Small intestine (tissue), 7 donors: ENCODE measurements around the gene SIK3. TPM values are rescaled to one million over a fixed set of nuclear protein-coding genes. Genes with fewer than 3 reads are reported as not detected.

Source experiments
- DNase-seq, 2 donors: peaks; one replicate each; pipeline versions ENCODE4 v3.0.0 to v3.0.0-alpha.2; 2013
- FAIRE-seq: peaks from 2 replicates; lab custom pipeline; 2012; peaks lifted over from hg19 to GRCh38; lab: Jason Lieb, UNC
- H3K27ac ChIP-seq, 3 donors: one replicate each; pipeline ENCODE4 v1.5.1; 2013; ENCODE audit warnings: low read length in 2 of 3, mild to moderate bottlenecking in 2 of 3, control low read depth in 1 of 3, inconsistent platforms in 1 of 3, low read depth in 1 of 3, moderate library complexity in 1 of 3
- H3K27me3 ChIP-seq, 3 donors: one replicate each; pipeline ENCODE4 v1.6.1; 2013; ENCODE audit warnings: low read length in 3 of 3, inconsistent platforms in 1 of 3; ENCODE audit not compliant: control insufficient read depth in 3 of 3, insufficient read depth in 3 of 3
- H3K36me3 ChIP-seq, 3 donors: one replicate each; pipeline ENCODE4 v1.6.1; 2013; ENCODE audit warnings: low read length in 3 of 3, inconsistent platforms in 1 of 3, low read depth in 1 of 3, mild to moderate bottlenecking in 1 of 3, moderate library complexity in 1 of 3; ENCODE audit not compliant: control insufficient read depth in 3 of 3, insufficient read depth in 2 of 3
- H3K4me1 ChIP-seq, 3 donors: one replicate each; pipeline ENCODE4 v1.6.1; 2013; ENCODE audit warnings: low read length in 2 of 3, inconsistent platforms in 1 of 3, low read depth in 1 of 3, mild to moderate bottlenecking in 1 of 3, moderate library complexity in 1 of 3; ENCODE audit not compliant: control insufficient read depth in 3 of 3, insufficient read depth in 2 of 3
- H3K4me3 ChIP-seq, 3 donors: one replicate each; pipeline ENCODE4 v1.5.1; 2013; ENCODE audit warnings: low read length in 3 of 3, control low read depth in 1 of 3, inconsistent platforms in 1 of 3, low read depth in 1 of 3, mild to moderate bottlenecking in 1 of 3, moderate library complexity in 1 of 3
- H3K9me3 ChIP-seq, 2 donors: one replicate each; pipeline ENCODE4 v1.6.1; 2013; ENCODE audit warnings: low read depth in 1 of 2, low read length in 1 of 2; ENCODE audit not compliant: control insufficient read depth in 2 of 2, insufficient read depth in 1 of 2
- WGBS, 3 donors: extraction: QIAGEN DNeasy Blood & Tissue Kit; methylation state at CpG; one replicate each; pipeline ENCODE4 v1.1.7; 2013; 5-methylcytosine and 5-hydroxymethylcytosine counted together
- polyA plus RNA-seq, 4 donors: library from polyadenylated mRNA; stranded (reverse) in 3 of 4; unstranded in 1 of 4; fragments of 200-250 nt in 3 of 4; fragments of 120-200 nt in 1 of 4; gene quantifications; one replicate each; pipeline versions ENCODE4 v1.2.1 to v1.2.3, GENCODE V29; 2013
- donor health status: healthy with polysubstance abuse.
- donor health status: control.
- donor health status: control.
- donor health status: Bipolar disorder and iron deficiency.
- donor health status: healthy.

SIK3 gene
- polyA plus RNA-seq, 4 donors, result 4.9 to 35.3 (median 9.0) TPM

DNA sequence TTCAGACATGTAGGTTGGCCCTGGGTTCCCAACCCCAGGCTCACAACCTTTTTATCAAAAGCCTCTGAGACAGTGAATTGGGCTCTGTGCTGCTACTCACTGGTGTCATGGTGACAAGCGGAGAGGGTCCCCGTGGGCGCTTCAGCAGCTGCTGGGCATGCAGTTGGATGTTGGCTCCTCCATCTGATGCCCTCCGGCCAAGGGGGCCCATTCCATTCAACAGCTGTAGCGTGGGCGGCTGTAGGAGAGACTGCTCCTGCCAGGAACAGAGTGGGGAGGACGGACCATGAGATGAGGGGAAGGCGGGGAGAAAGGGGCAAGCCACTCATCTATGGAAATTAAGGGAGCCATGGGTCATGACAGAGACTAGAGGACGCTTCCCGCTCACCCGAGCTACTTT lies 224.8 kb downstream of the SIK3 start:
- Histone ChIP-seq H3K27me3 (no peaks in the 10 kb centered on the region), H3K4me3 (no peak overlapping the region), H3K9me3 (no peaks in the 10 kb centered on the region), H3K27ac (peak overlapping the region in 1 of 3 donors; percentile 36), H3K4me1 (peaks cover 0 to 15% (median 0%) of the 10 kb centered on the region in 3 donors), H3K36me3 (peaks cover 10 to 43% (median 12%) of the 10 kb centered on the region in 3 donors)
- FAIRE-seq (no peak), DNase-seq (no peak)
- 97 to 98% (median 97%) methylated on average over 11 of the region's 11 CpGs for WGBS, 3 donors

GRCh38 chr11:116871248-116871647 lies 227.0 kb downstream of the SIK3 start:
- H3K27me3 ChIP-seq, result no peaks in the 10 kb centered on the region
- no peak overlapping the region for H3K27ac ChIP-seq
- H3K4me1 ChIP-seq, result peaks cover 0 to 22% (median 0%) of the 10 kb centered on the region in 3 donors
- 64 to 86% (median 82%) methylated on average over 3 of the region's 3 CpGs for WGBS, 3 donors
- peaks cover 13 to 48% (median 19%) of the 10 kb centered on the region in 3 donors for H3K36me3 ChIP-seq
- peaks cover 0 to 5% of the 10 kb centered on the region in 2 donors for H3K9me3 ChIP-seq
- no peak overlapping the region for H3K4me3 ChIP-seq
- FAIRE-seq, result no peak
- DNase-seq, result no peak

GRCh38 chr11:116870054-116870453 lies 228.2 kb downstream of the SIK3 start:
- Histone ChIP-seq H3K27me3 (no peaks in the 10 kb centered on the region), H3K4me1 (peaks cover 0 to 34% (median 0%) of the 10 kb centered on the region in 3 donors), H3K9me3 (peaks cover 0 to 5% of the 10 kb centered on the region in 2 donors), H3K36me3 (peaks cover 13 to 43% (median 19%) of the 10 kb centered on the region in 3 donors), H3K4me3 (no peak overlapping the region), H3K27ac (no peak overlapping the region)
- 79 to 94% (median 81%) methylated on average over 3 of the region's 3 CpGs for WGBS, 3 donors
- DNase-seq (no peak), FAIRE-seq (no peak)

- DNase-seq, result no peak
- H3K4me3 ChIP-seq, result no peak overlapping the region
- H3K36me3 ChIP-seq, result peaks cover 13 to 38% (median 19%) of the 10 kb centered on the region in 3 donors
- 85 to 97% (median 86%) methylated on average over 4 of the region's 4 CpGs for WGBS, 3 donors
- H3K27me3 ChIP-seq, result no peaks in the 10 kb centered on the region
- no peak for FAIRE-seq
- peaks cover 0 to 5% of the 10 kb centered on the region in 2 donors for H3K9me3 ChIP-seq
- peaks cover 0 to 36% (median 0%) of the 10 kb centered on the region in 3 donors for H3K4me1 ChIP-seq
- H3K27ac ChIP-seq, result no peak overlapping the region
Observed at GRCh38 chr11:116869610-116870009, 228.6 kb downstream of the SIK3 start.

DNA sequence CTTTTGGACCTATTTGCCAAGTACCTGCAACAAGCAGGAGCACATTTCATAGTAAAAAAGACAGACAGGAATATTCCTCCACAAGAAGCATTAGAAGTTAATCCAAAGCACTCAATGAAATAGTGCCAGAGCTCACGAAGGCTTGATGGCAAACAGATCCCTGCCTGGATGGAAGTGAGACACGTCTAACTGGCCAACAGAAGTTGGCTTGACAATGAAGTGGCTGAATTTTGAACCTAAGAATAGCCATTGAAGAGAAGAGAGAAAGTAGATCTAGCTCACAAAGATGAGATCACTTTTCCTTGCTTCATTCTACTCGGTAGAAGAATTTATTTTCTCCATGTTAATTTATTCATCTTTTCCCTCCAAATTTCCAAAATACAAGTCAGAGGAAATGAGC lies 230.2 kb downstream of the SIK3 start:
- Histone ChIP-seq H3K9me3 (peaks cover 0 to 5% of the 10 kb centered on the region in 2 donors), H3K4me3 (no peak overlapping the region), H3K4me1 (peaks cover 0 to 26% (median 0%) of the 10 kb centered on the region in 3 donors), H3K36me3 (peaks cover 10 to 38% (median 15%) of the 10 kb centered on the region in 3 donors), H3K27ac (peak overlapping the region in 2 of 3 donors; percentile 8 to 78), H3K27me3 (no peaks in the 10 kb centered on the region)
- FAIRE-seq (no peak), DNase-seq (no peak)
- WGBS, 3 donors, result 86 to 91% (median 91%) methylated on average over 3 of the region's 3 CpGs

DNA sequence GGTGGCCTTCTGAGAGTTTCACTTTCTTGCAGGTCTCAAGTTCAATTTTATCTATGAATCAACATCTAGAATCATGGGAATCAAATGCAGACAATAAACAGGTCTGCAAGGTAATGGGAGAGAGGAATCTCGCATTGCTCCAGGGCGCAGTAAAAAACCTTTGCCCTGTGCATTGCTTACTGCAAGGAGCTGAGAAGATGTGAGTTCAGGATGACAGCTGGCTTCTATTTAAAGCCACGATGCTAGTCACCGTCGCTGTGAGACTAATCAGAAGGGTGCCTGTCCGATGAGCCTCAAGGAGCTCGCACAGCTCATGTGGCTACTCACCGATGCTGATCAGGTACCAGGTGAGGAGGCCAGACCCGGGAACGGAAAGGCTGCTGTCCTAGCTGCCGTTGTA lies 230.6 kb downstream of the SIK3 start:
- Histone ChIP-seq H3K4me1 (peaks cover 0 to 25% (median 0%) of the 10 kb centered on the region in 3 donors), H3K36me3 (peaks cover 10 to 39% (median 15%) of the 10 kb centered on the region in 3 donors), H3K4me3 (no peak overlapping the region), H3K27ac (peak overlapping the region in 2 of 3 donors; percentile 8 to 78), H3K27me3 (no peaks in the 10 kb centered on the region), H3K9me3 (peaks cover 0 to 5% of the 10 kb centered on the region in 2 donors)
- DNase-seq (peak in 1 of 2 donors; percentile 53), FAIRE-seq (no peak)
- 82 to 93% (median 83%) methylated on average over 11 of the region's 11 CpGs for WGBS, 3 donors

DNA sequence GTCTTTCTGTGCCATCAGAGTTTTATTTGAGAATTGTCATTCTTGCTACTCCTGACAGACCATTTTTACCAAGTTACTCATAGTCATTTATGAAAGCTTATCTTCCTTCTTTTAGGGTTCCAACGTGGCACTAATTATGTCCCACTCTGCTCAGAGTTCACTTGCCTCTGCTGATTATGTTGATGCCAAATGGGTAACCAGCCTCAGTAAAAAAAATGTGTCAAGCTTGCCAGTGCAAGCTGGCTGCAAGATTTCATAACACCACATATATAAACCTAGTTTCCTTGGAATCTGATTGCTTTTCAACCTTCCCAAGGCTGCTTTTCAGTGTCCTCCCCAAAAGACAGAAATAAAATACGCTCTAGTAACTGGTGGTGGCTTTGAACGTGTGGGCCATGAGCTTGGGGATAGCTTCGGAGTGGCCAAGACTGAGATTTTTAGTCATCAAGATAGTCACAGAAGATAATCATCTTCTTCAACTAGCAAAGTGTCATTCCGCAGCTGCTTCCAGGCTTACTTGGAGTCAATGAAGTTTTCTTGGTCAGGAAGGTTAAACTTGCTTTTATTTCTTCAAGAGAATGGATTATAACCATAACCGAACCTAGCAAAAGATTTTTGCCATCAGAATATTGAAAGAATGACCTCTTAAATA lies 231.3 kb downstream of the SIK3 start:
- H3K4me1 ChIP-seq, result peaks cover 0 to 25% (median 0%) of the 10 kb centered on the region in 3 donors
- peak; percentile 47 to 51 for DNase-seq
- H3K9me3 ChIP-seq, result peaks cover 0 to 5% of the 10 kb centered on the region in 2 donors
- H3K4me3 ChIP-seq, result no peak overlapping the region
- FAIRE-seq, result no peak
- 79 to 91% (median 83%) methylated on average over 6 of the region's 6 CpGs for WGBS, 3 donors
- peak overlapping the region in 2 of 3 donors; percentile 60 to 78 for H3K27ac ChIP-seq
- peaks cover 13 to 45% (median 15%) of the 10 kb centered on the region in 3 donors for H3K36me3 ChIP-seq
- no peaks in the 10 kb centered on the region for H3K27me3 ChIP-seq

DNA sequence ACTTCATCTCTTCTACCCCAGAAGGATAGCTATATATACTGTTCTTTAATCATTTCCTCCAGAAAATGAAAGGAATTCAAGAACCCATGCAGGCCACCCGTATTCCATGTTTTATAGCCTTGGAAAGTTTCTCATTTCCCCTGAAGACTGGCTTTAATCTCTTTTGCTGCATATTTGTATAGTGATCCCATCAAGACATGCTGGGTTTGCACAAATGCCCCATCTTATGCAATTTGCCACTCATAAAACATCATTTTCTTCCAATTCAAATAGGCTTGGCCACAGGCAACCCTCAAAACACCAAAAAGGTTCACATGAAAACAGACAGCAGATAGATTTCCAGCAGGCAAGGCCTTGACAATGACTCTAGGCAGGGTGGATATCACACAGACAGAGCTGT lies 232.5 kb downstream of the SIK3 start:
- no peak for FAIRE-seq
- 68 to 84% (median 80%) methylated on average over 1 of the region's 1 CpG for WGBS, 3 donors
- peak overlapping the region in 1 of 3 donors; percentile 60 for H3K27ac ChIP-seq
- peaks cover 0 to 25% (median 0%) of the 10 kb centered on the region in 3 donors for H3K4me1 ChIP-seq
- peaks cover 0 to 5% of the 10 kb centered on the region in 2 donors for H3K9me3 ChIP-seq
- no peak overlapping the region for H3K4me3 ChIP-seq
- peaks cover 14 to 46% (median 21%) of the 10 kb centered on the region in 3 donors for H3K36me3 ChIP-seq
- no peak for DNase-seq
- no peaks in the 10 kb centered on the region for H3K27me3 ChIP-seq
